Left ventricle myocardium inferior (tissue), 1 donor: ENCODE measurements around the gene MCC. TPM values are rescaled to one million over a fixed set of nuclear protein-coding genes. Genes with fewer than 3 reads are reported as not detected.

Experiments used
- DNase-seq: peaks from one replicate; pipeline ENCODE4 v3.0.0-alpha.2; 2020
- H3K27ac ChIP-seq: fragments of 200-600 bp; replicated peaks from 2 replicates; pipeline ENCODE4 v1.8.0; 2021
- H3K27me3 ChIP-seq: fragments of 200-600 bp; 2 replicates; pipeline ENCODE4 v1.8.0; 2021; ENCODE audit warnings: low read depth
- H3K36me3 ChIP-seq: fragments of 200-600 bp; 2 replicates; pipeline ENCODE4 v1.8.0; 2021
- H3K4me1 ChIP-seq: fragments of 200-600 bp; 2 replicates; pipeline ENCODE4 v1.8.0; 2021
- H3K4me3 ChIP-seq: fragments of 200-600 bp; 2 replicates; pipeline ENCODE4 v1.8.0; 2021; ENCODE audit warnings: mild to moderate bottlenecking, moderate library complexity
- H3K9me3 ChIP-seq: fragments of 200-600 bp; replicated peaks from 2 replicates; pipeline ENCODE4 v1.8.0; 2021
- CTCF ChIP-seq: fragments of 200-600 bp; IDR thresholded peaks from 2 replicates; pipeline ENCODE4 v1.8.0; 2021; ENCODE audit warnings: antibody characterized with exemption, mild to moderate bottlenecking, borderline replicate concordance
- intact Hi-C: fragments of 100-400 bp; cut with micrococcal nuclease; formaldehyde crosslinking; loops from one replicate; pipeline ENCODE4 v1.11.0; 2022
- total RNA-seq: library from RNA; stranded (reverse); fragmentation: NEBNext Ultra II Directional; extraction: Animal tissue kit (Norgen Biotek cat#: 25700); gene quantifications from one replicate; pipeline ENCODE4 v1.2.1, GENCODE V29; 2021
- donor health status: DM: no; HTN: yes; CAD: no; lungs with severe emphysema.

The MCC gene
- total RNA-seq, 1 donor from 2014 or later: 31.6 TPM

GRCh38 chr5:113269023-113269997 lies 218.9 kb downstream of the MCC start:
- intact Hi-C loops: no loop called here
- Histone ChIP-seq H3K27ac (no peak overlapping the region), H3K27me3 (no peaks in the 10 kb centered on the region), H3K36me3 (no peaks in the 10 kb centered on the region), H3K9me3 (no peaks in the 10 kb centered on the region), H3K4me3 (no peak overlapping the region), H3K4me1 (peaks cover 94% of the 10 kb centered on the region)
- no peak for DNase-seq
- no peak for TF ChIP-seq CTCF

- H3K4me3 ChIP-seq: no peak overlapping the region
- no peaks in the 10 kb centered on the region for H3K36me3 ChIP-seq
- no peaks in the 10 kb centered on the region for H3K27me3 ChIP-seq
- H3K27ac ChIP-seq: no peak overlapping the region
- DNase-seq: no peak
- TF ChIP-seq CTCF: no peak
- peaks cover 92% of the 10 kb centered on the region for H3K4me1 ChIP-seq
- no peaks in the 10 kb centered on the region for H3K9me3 ChIP-seq
- intact Hi-C loops: no loop called here
These were observed 220.0 kb downstream of the MCC start for GRCh38 chr5:113268232-113268631.

GRCh38 chr5:113267361-113267900 lies 220.8 kb downstream of the MCC start:
- Histone ChIP-seq H3K9me3 (no peaks in the 10 kb centered on the region), H3K36me3 (no peaks in the 10 kb centered on the region), H3K27me3 (no peaks in the 10 kb centered on the region), H3K4me1 (peaks cover 84% of the 10 kb centered on the region), H3K4me3 (no peak overlapping the region), H3K27ac (no peak overlapping the region)
- DNase-seq: no peak
- intact Hi-C loops: no loop called here
- TF ChIP-seq CTCF: no peak

- no peak for DNase-seq
- Histone ChIP-seq H3K9me3 (no peaks in the 10 kb centered on the region), H3K36me3 (no peaks in the 10 kb centered on the region), H3K27ac (no peak overlapping the region), H3K27me3 (no peaks in the 10 kb centered on the region), H3K4me1 (peaks cover 78% of the 10 kb centered on the region), H3K4me3 (no peak overlapping the region)
- TF ChIP-seq CTCF: no peak
- intact Hi-C loops: no loop called here
These were observed 221.4 kb downstream of the MCC start for GRCh38 chr5:113266913-113267227.

GRCh38 chr5:113266227-113266912 lies 221.9 kb downstream of the MCC start:
- no peak for DNase-seq
- H3K36me3 ChIP-seq: no peaks in the 10 kb centered on the region
- H3K4me3 ChIP-seq: no peak overlapping the region
- H3K27me3 ChIP-seq: no peaks in the 10 kb centered on the region
- TF ChIP-seq CTCF: no peak
- intact Hi-C loops: no loop called here
- no peak overlapping the region for H3K27ac ChIP-seq
- H3K9me3 ChIP-seq: no peaks in the 10 kb centered on the region
- H3K4me1 ChIP-seq: peaks cover 73% of the 10 kb centered on the region
